ENCODE data around the gene TEKTIP1.

GRCh38 chr19:3520166-3521103, 18.5 kb upstream of the TEKTIP1 start:
- no peak for TF ChIP-seq CTCF (conservative IDR thresholded peaks at IDR 0.05 in 1 of 2, IDR thresholded peaks at IDR 0.05 in 1 of 2; ENCODE audit: low read depth in 1 of 2, low read length in 2 of 2)
- TF ChIP-seq EZH2 (IDR thresholded peaks at IDR 0.05; ENCODE audit: low read length, missing control alignments) = no peak
